ENCODE measurements around the gene NEK4. TPM values are rescaled to one million over a fixed set of nuclear protein-coding genes. Genes with fewer than 3 reads are reported as not detected.

Gene NEK4
- total and polyA plus RNA-seq, 2 of the 13 experiments (the other 11 are each of a cell fraction or from before 2014, with no cell fraction given): 16.5 to 38.0 TPM

DNA sequence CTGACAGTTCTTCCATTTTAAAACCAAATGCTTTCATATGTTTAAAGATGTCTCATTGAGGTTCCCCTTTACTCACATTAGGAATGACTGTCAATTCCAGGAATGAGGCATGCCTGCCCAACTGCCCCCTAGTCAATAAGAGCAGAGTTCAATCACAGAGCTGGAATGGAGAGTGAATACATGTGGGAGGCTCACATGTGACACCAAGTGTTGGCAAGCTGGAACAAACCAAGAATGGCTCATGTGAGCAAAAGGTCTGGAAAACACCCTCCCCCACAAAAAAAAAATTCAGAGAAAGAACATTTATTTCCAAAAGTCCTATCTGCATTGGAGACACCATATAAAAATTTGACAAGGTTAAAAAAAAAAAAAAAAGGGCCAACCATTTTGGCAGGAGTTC lies 88.7 kb downstream of the NEK4 start (continued):
- TF ChIP-seq, protein P1, sequence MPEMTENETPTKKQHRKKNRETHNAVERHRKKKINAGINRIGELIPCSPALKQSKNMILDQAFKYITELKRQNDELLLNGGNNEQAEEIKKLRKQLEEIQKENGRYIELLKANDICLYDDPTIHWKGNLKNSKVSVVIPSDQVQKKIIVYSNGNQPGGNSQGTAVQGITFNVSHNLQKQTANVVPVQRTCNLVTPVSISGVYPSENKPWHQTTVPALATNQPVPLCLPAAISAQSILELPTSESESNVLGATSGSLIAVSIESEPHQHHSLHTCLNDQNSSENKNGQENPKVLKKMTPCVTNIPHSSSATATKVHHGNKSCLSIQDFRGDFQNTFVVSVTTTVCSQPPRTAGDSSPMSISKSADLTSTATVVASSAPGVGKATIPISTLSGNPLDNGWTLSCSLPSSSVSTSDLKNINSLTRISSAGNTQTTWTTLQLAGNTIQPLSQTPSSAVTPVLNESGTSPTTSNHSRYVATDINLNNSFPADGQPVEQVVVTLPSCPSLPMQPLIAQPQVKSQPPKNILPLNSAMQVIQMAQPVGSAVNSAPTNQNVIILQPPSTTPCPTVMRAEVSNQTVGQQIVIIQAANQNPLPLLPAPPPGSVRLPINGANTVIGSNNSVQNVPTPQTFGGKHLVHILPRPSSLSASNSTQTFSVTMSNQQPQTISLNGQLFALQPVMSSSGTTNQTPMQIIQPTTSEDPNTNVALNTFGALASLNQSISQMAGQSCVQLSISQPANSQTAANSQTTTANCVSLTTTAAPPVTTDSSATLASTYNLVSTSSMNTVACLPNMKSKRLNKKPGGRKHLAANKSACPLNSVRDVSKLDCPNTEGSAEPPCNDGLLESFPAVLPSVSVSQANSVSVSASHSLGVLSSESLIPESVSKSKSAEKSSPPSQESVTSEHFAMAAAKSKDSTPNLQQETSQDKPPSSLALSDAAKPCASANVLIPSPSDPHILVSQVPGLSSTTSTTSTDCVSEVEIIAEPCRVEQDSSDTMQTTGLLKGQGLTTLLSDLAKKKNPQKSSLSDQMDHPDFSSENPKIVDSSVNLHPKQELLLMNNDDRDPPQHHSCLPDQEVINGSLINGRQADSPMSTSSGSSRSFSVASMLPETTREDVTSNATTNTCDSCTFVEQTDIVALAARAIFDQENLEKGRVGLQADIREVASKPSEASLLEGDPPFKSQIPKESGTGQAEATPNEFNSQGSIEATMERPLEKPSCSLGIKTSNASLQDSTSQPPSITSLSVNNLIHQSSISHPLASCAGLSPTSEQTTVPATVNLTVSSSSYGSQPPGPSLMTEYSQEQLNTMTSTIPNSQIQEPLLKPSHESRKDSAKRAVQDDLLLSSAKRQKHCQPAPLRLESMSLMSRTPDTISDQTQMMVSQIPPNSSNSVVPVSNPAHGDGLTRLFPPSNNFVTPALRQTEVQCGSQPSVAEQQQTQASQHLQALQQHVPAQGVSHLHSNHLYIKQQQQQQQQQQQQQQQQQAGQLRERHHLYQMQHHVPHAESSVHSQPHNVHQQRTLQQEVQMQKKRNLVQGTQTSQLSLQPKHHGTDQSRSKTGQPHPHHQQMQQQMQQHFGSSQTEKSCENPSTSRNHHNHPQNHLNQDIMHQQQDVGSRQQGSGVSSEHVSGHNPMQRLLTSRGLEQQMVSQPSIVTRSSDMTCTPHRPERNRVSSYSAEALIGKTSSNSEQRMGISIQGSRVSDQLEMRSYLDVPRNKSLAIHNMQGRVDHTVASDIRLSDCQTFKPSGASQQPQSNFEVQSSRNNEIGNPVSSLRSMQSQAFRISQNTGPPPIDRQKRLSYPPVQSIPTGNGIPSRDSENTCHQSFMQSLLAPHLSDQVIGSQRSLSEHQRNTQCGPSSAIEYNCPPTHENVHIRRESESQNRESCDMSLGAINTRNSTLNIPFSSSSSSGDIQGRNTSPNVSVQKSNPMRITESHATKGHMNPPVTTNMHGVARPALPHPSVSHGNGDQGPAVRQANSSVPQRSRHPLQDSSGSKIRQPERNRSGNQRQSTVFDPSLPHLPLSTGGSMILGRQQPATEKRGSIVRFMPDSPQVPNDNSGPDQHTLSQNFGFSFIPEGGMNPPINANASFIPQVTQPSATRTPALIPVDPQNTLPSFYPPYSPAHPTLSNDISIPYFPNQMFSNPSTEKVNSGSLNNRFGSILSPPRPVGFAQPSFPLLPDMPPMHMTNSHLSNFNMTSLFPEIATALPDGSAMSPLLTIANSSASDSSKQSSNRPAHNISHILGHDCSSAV (CRISPR knock-in tag; IDR thresholded peaks at IDR 0.05; ENCODE audit: borderline replicate concordance): no peak
- TF ChIP-seq GPN1 (CRISPR knock-in tag; IDR thresholded peaks at IDR 0.05; ENCODE audit: borderline replicate concordance) (no peak), SNAPC2 (CRISPR knock-in tag; IDR thresholded peaks at IDR 0.05) (no peak), ETV6 (CRISPR knock-in tag; conservative IDR thresholded peaks at IDR 0.05) (no peak), SIX1 (CRISPR knock-in tag; IDR thresholded peaks at IDR 0.05; ENCODE audit: borderline replicate concordance) (no peak), RBM22 (optimal IDR thresholded peaks at IDR 0.05; ENCODE audit: low read length) (no peak), IRX3 (CRISPR knock-in tag; IDR thresholded peaks at IDR 0.05; ENCODE audit: borderline replicate concordance, low read depth) (no peak), NKX3-1 (CRISPR knock-in tag; IDR thresholded peaks at IDR 0.05) (no peak), NR3C1 (CRISPR knock-in tag; IDR thresholded peaks at IDR 0.05) (no peak), POLR2A (IDR thresholded peaks at IDR 0.05; ENCODE audit: insufficient read depth in 1 of 2, low read depth in 2 of 2, low read length in 2 of 2) (no peak), ISX (CRISPR knock-in tag; conservative IDR thresholded peaks at IDR 0.05) (no peak), PAX8 (CRISPR knock-in tag; IDR thresholded peaks at IDR 0.05; ENCODE audit: borderline replicate concordance) (no peak), PLSCR1 (CRISPR knock-in tag; IDR thresholded peaks at IDR 0.05; ENCODE audit: borderline replicate concordance) (no peak)
- TF ChIP-seq, protein P2, sequence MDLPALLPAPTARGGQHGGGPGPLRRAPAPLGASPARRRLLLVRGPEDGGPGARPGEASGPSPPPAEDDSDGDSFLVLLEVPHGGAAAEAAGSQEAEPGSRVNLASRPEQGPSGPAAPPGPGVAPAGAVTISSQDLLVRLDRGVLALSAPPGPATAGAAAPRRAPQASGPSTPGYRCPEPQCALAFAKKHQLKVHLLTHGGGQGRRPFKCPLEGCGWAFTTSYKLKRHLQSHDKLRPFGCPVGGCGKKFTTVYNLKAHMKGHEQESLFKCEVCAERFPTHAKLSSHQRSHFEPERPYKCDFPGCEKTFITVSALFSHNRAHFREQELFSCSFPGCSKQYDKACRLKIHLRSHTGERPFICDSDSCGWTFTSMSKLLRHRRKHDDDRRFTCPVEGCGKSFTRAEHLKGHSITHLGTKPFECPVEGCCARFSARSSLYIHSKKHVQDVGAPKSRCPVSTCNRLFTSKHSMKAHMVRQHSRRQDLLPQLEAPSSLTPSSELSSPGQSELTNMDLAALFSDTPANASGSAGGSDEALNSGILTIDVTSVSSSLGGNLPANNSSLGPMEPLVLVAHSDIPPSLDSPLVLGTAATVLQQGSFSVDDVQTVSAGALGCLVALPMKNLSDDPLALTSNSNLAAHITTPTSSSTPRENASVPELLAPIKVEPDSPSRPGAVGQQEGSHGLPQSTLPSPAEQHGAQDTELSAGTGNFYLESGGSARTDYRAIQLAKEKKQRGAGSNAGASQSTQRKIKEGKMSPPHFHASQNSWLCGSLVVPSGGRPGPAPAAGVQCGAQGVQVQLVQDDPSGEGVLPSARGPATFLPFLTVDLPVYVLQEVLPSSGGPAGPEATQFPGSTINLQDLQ (CRISPR knock-in tag; IDR thresholded peaks at IDR 0.05): no peak

All from HepG2 (cell line).